Activated T-helper 9 cell treated with anti-CD3 and anti-CD28 coated beads, Interleukin-2, amount 50 U/mL, for 16 hours (primary cell): Measurements from ENCODE around the gene KRT83.
"Not testable (repeated sequence)": the region's sequence is repeated elsewhere in the genome, so short reads cannot be mapped to it uniquely, and the experiment has no call there.

Source experiments
- DNase-seq: peaks from one replicate; pipeline ENCODE4 v3.0.0-alpha.2; 2020; ENCODE audit warnings: low read depth

The KRT83 gene

GRCh38 chr12:52353766-52354165 is 32.6 kb upstream of the KRT83 start:
- DNase-seq: no peak

GRCh38 chr12:52352951-52353350 is 31.8 kb upstream of the KRT83 start:
- no peak for DNase-seq

DNA sequence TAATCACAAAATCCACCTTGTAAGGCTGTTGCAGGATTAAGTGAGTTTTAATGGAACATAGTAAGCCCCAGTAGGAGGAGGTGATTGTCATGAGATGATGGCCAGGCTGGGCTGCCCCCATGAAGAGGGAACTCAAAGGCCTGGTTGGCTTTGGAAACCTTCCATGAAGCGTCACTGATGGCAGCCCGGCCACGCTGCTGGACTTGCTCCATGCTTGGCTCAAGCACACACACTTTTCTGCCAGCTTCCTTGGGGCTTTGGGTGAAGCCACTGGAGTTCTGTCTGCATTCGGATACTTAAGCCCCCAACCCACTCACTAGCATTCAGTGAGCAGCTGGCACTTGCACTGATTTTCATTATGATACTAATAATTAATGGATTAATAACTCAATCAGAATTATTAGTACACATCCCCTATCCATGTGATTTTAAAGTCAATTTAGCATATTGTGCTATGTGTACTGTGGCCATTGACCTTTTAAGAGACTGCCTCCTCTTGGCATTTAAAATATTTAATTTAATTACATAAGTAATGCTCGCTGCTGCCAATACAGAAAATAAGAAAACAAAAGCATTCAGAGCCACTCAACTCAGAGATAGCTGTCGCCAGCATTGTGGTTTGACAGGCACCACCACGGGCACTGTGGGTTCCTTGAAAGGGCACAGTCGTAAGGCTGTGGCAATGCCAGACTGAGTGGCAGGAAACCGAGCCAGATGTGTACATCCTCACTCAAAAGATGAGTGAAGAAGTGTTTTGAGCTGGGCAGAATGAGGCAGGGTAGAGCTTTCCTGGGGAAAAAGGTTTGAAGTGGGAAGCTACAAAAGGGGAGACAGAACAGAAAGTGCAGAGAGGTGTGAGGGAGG is 30.2 kb upstream of the KRT83 start:
- no peak for DNase-seq

GRCh38 chr12:52350786-52351185 is 29.6 kb upstream of the KRT83 start:
- DNase-seq: no peak

DNA sequence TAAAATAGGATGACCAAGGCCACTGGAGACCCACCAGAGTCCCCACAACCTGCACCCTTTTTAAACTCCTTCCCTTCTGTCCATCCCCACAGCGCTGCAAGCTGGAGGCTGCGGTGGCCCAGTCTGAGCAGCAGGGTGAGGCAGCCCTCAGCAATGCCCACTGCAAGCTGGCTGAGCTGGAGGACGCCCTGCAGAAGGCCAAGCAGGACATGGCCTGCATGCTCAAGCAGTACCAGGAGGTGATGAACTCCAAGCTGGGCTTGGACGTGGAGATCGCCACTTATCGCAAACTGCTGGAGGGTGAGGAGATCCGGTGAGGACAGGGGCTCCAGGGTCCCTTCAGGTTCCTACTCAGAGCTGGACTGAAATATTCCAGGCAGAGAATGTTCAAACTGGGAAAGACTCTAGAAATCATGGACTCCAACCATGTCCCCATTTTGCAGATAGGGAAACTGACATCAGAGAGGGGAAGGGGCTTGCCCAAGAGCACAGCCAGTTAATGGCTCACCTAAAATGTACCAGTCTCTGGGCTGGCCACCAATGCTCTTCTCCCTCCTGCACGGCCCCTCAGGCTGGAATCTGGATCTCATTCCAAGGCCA is 28.9 kb upstream of the KRT83 start:
- DNase-seq: no peak

DNA sequence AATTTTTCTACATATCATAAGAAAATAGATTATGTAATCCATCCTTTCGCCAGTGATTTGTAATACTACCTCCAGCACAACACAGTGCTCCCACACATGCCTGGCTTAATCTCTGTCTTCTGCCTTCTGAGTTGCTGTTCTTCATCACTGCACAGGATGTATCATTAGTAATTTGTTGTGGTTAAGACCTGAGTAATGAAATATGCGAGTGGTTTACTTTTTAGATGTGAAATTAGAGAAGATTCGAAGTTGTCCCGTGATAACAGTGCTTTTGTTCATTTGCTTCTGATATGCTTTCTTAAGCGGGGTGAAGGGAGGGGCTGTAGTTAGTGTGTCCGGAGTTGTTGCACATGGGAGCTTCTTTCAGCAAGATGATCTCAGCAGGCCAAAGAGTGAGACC is 28.0 kb upstream of the KRT83 start:
- DNase-seq: no peak

DNA sequence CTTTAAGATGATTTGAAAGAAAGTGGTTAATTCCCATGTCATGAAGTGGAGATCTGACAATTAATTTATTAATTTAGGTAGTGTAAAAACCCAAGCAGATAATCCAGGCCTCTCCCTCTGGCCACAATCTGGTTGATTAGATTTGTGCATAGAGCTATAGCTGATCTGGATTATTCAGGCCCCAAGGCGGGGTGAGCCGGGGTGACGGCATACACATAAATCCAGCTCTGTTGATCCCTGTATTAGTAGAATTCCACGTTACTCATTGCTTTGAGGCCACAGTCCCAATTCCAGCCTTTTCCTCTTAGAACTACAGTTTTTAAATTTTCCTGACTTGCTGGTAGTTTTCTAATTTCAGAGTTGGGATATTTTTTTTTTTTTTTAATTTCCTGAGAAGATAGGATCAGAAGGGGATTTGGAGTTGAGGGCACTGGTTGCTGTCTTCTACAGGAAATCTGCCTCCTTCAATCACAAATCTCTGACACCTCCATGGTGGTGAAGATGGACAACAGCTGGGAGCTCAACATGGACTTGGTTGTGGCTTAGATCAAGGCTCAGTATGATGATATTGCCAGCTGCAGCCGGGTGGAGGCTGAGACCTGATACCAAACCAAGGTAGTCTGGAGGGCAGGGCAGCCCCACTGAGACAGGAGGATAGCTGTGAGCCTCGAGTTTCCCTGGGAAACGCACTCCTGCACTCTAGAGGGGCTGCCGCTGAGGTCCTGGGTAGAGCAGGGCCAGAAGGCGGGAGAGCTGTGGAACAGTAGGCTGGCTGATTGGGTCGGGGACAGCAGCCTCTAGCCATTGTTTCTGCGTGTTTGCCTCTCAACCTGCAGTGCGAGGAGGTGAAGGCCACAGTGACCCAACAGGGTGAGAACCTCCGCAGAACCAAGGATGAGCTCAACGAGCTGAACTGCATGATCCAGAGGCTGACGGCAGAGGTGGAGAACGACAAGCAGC is 26.6 kb upstream of the KRT83 start:
- no peak for DNase-seq

- DNase-seq: no peak
These were observed 25.8 kb upstream of the KRT83 start for GRCh38 chr12:52347016-52347415.

DNA sequence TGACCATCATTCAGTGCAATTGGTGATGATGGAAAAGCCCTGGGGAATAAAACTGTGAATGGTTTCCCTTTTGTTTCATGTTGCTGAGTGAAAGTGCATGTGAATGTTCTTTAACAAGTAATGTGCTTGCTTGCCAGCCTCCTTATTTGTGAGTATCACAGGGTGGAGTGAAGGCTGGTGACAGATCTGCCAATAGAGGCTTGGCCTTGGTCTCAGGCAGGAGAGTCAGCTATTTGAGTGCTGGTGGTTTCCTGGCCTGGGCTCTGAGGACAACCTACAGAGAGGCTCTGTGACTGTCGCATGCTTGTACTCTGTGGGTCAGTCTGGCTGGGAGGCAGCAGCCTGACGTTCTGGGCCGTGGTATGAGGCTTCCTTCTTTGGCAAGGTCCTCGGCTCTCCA is 25.4 kb upstream of the KRT83 start:
- DNase-seq: no peak

DNA sequence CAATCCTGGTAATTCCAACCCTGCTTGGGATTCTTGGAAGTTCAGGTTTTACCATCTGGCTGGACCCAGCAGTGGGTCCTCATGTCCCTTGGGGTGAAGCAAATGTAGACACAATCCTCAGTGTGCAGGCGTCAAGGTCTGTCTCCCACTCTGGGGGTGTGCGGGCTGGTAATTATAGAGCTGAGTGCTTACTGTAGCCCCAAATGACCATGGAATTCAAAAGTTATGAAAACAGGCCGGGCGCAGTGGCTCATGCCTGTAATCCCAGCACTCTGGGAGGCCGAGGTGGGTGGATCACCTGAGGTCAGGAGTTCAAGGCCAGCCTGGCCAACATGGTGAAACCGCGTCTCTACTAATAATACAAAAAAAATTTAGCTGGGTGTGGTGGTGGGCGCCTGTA is 23.8 kb upstream of the KRT83 start:
- DNase-seq: not testable (repeated sequence)

GRCh38 chr12:52344111-52344510 is 22.9 kb upstream of the KRT83 start:
- DNase-seq: no peak

DNA sequence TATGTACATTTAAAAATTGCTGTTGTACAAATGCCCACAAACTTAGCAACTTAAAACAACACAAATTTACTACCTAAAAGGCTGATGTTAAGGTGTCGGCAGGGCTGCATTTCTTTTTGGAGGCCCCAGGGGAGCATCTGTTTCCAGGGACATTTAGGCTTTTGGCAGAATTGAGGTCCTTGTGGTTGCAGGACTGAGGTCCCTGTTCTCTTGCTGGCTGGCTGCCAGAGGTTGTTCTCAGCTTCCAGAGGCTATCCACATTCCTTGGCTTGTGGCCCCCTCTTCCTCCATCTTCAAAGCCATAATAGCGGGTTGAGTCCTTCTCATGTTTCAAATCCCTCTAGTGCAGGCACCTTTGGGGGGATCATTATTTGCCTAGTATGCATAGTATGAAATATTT is 22.4 kb upstream of the KRT83 start:
- DNase-seq: no peak

- no peak for DNase-seq
These were observed 21.7 kb upstream of the KRT83 start for GRCh38 chr12:52342781-52343490.

DNA sequence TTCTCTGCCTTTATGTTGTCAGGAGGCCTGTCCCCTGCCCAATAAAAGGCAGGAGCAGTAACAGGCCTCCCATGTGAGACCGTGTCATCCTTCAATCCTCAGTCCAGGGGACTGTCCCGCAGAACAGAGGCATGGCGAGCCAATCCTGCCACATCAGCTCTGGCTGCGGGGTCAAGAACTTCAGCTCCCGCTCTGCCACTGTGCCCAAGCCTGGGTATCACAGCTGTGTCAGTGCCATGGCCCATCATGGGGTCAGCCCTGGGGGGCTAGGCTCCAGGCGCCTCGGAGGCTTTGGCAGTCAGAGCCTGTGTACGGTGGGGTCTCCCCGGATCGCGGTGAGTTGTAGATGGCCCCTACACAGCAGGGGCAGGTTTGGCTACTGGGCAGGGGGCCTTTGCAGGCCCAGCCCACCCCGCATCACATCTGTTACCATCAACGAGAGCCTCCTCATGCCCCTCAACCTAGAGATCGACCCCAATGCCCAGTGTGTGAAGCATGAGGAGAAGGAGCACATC is 19.9 kb upstream of the KRT83 start:
- no peak for DNase-seq

DNA sequence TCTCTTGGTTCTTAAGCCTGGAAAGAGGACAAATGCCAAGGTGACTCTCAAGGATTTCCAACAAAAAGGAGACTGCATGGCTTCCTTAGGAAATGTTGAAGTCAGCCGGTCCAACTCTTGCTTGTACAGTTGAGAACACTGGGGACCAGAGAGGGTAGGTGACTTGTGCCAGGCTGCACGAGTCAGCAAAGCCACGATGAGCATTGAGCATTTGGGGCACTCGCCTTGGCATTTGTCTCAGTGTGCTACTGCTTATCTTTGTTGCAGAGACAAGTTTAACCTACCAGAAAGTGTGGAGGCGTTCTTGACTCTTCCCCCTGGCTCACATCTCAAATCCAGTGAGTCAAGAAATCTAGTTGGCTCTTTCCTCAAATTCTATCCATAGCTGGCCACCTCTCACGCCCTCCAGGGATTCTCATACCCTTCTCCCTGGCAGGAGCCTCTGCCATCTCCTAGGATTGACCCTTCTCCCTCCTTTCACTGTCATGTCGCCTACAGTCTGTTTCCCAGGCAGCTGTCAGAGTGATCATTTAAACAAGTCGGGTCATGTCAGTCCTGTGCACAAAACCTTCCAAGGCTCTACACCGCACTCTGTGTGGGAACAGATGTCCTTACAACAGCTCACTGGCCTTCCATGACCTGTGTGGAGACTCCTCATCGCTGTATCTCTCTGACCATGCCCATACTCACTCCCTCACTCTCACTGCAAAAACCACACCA is 17.2 kb upstream of the KRT83 start:
- no peak for DNase-seq

- DNase-seq: no peak
These were observed 15.9 kb upstream of the KRT83 start for GRCh38 chr12:52337054-52337453.

DNA sequence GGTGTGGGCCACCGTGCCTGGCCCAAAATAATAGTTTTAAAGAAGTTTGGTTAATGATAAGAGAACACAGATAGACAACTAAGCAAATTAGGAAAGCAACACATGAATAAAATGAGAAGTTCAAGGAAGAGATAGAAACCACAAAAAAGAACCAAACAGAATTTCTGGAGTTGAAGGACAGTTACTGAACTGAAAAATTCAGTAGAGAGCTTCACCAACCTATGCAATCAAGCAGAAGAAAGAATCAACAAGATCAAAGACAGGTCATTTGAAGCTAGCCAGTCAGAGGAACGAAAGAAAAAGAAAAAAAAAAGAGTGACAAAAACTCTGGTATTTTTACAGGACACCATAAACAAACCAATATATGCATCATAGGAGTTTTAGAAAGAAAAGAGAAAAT is 15.4 kb upstream of the KRT83 start:
- no peak for DNase-seq

DNA sequence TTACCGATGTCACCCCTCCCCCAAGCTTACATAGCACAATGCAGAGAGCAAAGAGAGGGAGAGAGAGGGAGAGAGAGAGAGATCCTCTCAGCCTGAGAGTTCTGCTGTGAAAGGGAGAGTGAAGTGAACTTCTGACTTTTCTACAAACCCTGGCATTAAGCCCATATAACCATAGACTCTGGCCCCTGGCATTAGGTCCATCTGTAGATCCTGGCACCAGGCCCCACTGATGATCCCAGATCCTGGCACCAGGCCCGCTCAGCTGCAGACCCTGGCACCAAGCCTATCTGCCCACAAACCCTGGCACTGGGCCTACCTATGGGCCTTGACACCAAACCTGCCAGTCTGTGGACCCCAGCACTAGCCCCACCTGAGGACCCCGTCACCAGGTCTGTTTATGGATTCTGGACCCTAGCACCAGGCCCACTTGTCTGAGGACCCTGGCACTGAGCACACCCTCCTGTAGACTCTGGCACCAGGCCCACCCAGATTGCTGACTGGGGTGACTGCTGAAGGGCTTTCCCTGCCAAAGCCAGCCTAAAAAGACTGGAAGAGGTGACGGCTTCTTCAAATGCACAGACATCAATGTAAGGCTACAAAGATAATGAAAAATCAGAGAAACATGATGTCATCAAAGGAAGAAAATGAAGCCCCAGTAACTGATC is 14.5 kb upstream of the KRT83 start:
- no peak for DNase-seq

DNA sequence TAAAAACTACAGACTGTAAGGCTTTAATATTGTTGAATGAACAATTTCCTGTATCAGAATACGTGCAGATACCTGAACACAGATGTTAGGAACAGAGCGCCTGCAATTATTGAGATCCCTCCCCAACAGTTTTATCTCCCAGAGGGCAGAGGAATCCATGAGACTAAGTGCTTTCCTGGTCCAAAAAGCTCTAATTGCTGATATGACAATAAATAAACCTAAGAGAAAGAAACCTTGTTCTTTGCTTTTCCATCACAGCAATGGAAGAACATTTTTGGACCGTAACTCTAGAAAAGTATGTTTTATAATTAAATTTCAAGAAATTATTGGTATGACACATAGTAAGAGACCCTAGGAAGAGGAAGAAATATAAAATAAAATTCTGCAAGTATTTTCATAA is 13.0 kb upstream of the KRT83 start:
- DNase-seq: no peak

GRCh38 chr12:52333321-52333720 is 12.1 kb upstream of the KRT83 start:
- no peak for DNase-seq

DNA sequence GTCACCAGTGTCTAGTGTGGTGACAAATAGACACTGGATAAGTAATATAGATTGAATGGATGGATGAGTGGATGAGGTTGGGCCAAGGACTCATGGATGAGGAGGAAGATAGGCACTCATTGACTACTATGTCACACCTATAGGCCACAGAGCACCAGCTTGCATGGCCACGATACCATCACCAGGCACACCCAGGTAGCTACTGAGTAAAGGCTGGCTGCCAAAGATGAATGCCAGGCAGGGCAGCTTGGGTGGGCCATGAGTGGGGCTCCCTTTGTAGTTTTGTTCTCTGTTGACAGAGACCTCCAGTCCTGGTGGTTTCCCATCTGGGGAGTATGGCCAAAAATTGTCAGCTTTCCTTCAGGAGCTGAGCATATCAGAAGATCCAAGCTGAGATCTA is 11.2 kb upstream of the KRT83 start:
- no peak for DNase-seq
